IMR-90 (cell line): ENCODE results near the gene SEL1L. TPM values are rescaled to one million over a fixed set of nuclear protein-coding genes. Genes with fewer than 3 reads are reported as not detected.

Experiments used
- ATAC-seq: fragments of 200-7000 bp; cut with Tn5 transposase; 2 replicates; pipeline ENCODE4 v1.9.1; 2020; ENCODE audit warnings: low read depth, mild to moderate bottlenecking, moderate library complexity
- BruUV-seq: library from RNA; stranded (reverse); fragments of 400-500 nt; replicated peaks from 2 replicates; lab custom pipeline; 2021; lab: Mats Ljungman, UMichigan
- CTCF ChIA-PET: fragments of 300-600 bp; formaldehyde crosslinking; extraction: SDS; loops from one replicate; lab custom pipeline; 2021; ENCODE audit warnings: antibody characterized with exemption; lab: Yijun Ruan, JAX
- POLR2A ChIA-PET: fragments of 300-600 bp; sonication (Branson Sonifier 250); formaldehyde crosslinking; loops from one replicate; lab custom pipeline; 2022; ENCODE audit warnings: antibody characterized with exemption; ENCODE audit not compliant: unreplicated experiment; lab: Charles Lee
- DNase-seq: peaks from one replicate; pipeline ENCODE4 v3.0.0; 2013
- H2AFZ ChIP-seq: replicated peaks from 2 replicates; pipeline ENCODE3; 2013; ENCODE audit warnings: low read length, mild to moderate bottlenecking; ENCODE audit not compliant: poor library complexity
- H2AK5ac ChIP-seq: 2 replicates; pipeline ENCODE4 v1.6.1; 2013; ENCODE audit warnings: low read depth, low read length, inconsistent platforms
- H2AK9ac ChIP-seq: replicated peaks from 2 replicates; pipeline ENCODE3; 2013; ENCODE audit warnings: mild to moderate bottlenecking, low read depth, low read length, moderate library complexity; ENCODE audit not compliant: poor library complexity
- H2BK120ac ChIP-seq: 2 replicates; pipeline ENCODE4 v1.6.1; 2013; ENCODE audit warnings: low read depth, low read length, inconsistent platforms
- H2BK15ac ChIP-seq: 3 replicates; pipeline ENCODE4 v1.6.1; 2013; ENCODE audit warnings: low read depth, low read length, inconsistent platforms
- H2BK20ac ChIP-seq: 2 replicates; pipeline ENCODE4 v1.6.1; 2013; ENCODE audit warnings: low read depth, mild to moderate bottlenecking, inconsistent platforms, low read length, moderate library complexity
- H2BK5ac ChIP-seq: 2 replicates; pipeline ENCODE4 v1.6.1; 2013; ENCODE audit warnings: mild to moderate bottlenecking, low read depth, low read length, inconsistent platforms; ENCODE audit not compliant: poor library complexity, severe bottlenecking
- H3K14ac ChIP-seq: replicated peaks from 2 replicates; pipeline ENCODE4 v1.6.1; 2013; ENCODE audit warnings: low read depth, low read length, inconsistent platforms
- H3K18ac ChIP-seq: 2 replicates; pipeline ENCODE4 v1.6.1; 2013; ENCODE audit warnings: low read depth, low read length, control low read depth
- H3K23ac ChIP-seq: 2 replicates; pipeline ENCODE4 v1.6.1; 2013; ENCODE audit warnings: low read depth, low read length, inconsistent platforms
- H3K27ac ChIP-seq: 2 replicates; pipeline ENCODE4 v1.5.1; 2013; ENCODE audit warnings: mild to moderate bottlenecking, control low read depth, low read length; ENCODE audit not compliant: insufficient read depth
- H3K27me3 ChIP-seq: 2 replicates; pipeline ENCODE4 v1.6.1; 2013; ENCODE audit warnings: low read length; ENCODE audit not compliant: control insufficient read depth, insufficient read depth
- H3K36me3 ChIP-seq: 2 replicates; pipeline ENCODE4 v1.6.1; 2013; ENCODE audit warnings: low read length, mixed read lengths; ENCODE audit not compliant: control insufficient read depth, insufficient read depth
- H3K4ac ChIP-seq: 2 replicates; pipeline ENCODE4 v1.6.1; 2013; ENCODE audit warnings: low read depth, low read length, inconsistent platforms
- H3K4me1 ChIP-seq: 2 replicates; pipeline ENCODE4 v1.6.1; 2013; ENCODE audit warnings: low read length, mixed read lengths; ENCODE audit not compliant: control insufficient read depth, insufficient read depth
- H3K4me2 ChIP-seq: 2 replicates; pipeline ENCODE4 v1.6.1; 2013; ENCODE audit warnings: low read depth, mild to moderate bottlenecking, control low read depth, low read length, moderate library complexity
- H3K4me3 ChIP-seq: 2 replicates; pipeline ENCODE4 v1.5.1; 2013; ENCODE audit warnings: low read depth, mild to moderate bottlenecking, control low read depth, low read length, moderate library complexity; ENCODE audit not compliant: insufficient read depth
- H3K56ac ChIP-seq: 2 replicates; pipeline ENCODE4 v1.6.1; 2013; ENCODE audit warnings: low read length, inconsistent platforms; ENCODE audit not compliant: insufficient read depth; ENCODE audit errors: extremely low read depth
- H3K79me1 ChIP-seq, 2 experiments: 2 replicates each; pipeline ENCODE4 v1.6.1; 2013; ENCODE audit warnings: low read length in 2 of 2, inconsistent platforms in 1 of 2, low read depth in 1 of 2
- H3K9ac ChIP-seq: 2 replicates; pipeline ENCODE4 v1.6.1; 2013; ENCODE audit warnings: low read depth, low read length, control low read depth
- H3K9me1 ChIP-seq: 2 replicates; pipeline ENCODE4 v1.6.1; 2013; ENCODE audit warnings: low read length, inconsistent platforms; ENCODE audit not compliant: insufficient read depth
- H3K9me3 ChIP-seq: 2 replicates; pipeline ENCODE4 v1.6.1; 2013; ENCODE audit warnings: low read length; ENCODE audit not compliant: control insufficient read depth, insufficient read depth
- H4K20me1 ChIP-seq: 2 replicates; pipeline ENCODE4 v1.6.1; 2013; ENCODE audit warnings: low read length, inconsistent platforms; ENCODE audit not compliant: insufficient read depth
- H4K5ac ChIP-seq: 2 replicates; pipeline ENCODE4 v1.6.1; 2013; ENCODE audit warnings: mild to moderate bottlenecking, low read depth, low read length, control low read depth
- H4K8ac ChIP-seq, 2 experiments: 2 replicates each; pipeline ENCODE4 v1.6.1; 2013; ENCODE audit warnings: low read depth in 2 of 2, low read length in 2 of 2, control low read depth in 1 of 2, inconsistent platforms in 1 of 2
- H4K91ac ChIP-seq: 2 replicates; pipeline ENCODE4 v1.6.1; 2013; ENCODE audit warnings: low read depth, low read length, inconsistent platforms; ENCODE audit not compliant: insufficient read depth
- BHLHE40 ChIP-seq: fragments of 150-350 bp; IDR thresholded peaks from 2 replicates; pipeline ENCODE4 v1.6.1; 2016; ENCODE audit warnings: mild to moderate bottlenecking, low read depth, low read length
- CEBPB ChIP-seq: IDR thresholded peaks from 2 replicates; pipeline ENCODE4 v1.6.1; 2012; ENCODE audit warnings: low read depth, low read length, improper control_type of control experiment
- CHD1 ChIP-seq: IDR thresholded peaks from 2 replicates; pipeline ENCODE4 v1.6.1; 2012; ENCODE audit warnings: low read depth, low read length, improper control_type of control experiment
- MAFK ChIP-seq: IDR thresholded peaks from 2 replicates; pipeline ENCODE4 v1.6.1; 2012; ENCODE audit warnings: low read depth, low read length, improper control_type of control experiment
- MAZ ChIP-seq: IDR thresholded peaks from 2 replicates; pipeline ENCODE4 v1.6.1; 2012; ENCODE audit warnings: low read depth, mild to moderate bottlenecking, low read length, improper control_type of control experiment, moderate library complexity, borderline replicate concordance
- MXI1 ChIP-seq: IDR thresholded peaks from 2 replicates; pipeline ENCODE4 v1.6.1; 2012; ENCODE audit warnings: low read depth, mild to moderate bottlenecking, low read length, moderate library complexity, borderline replicate concordance
- POLR2A ChIP-seq: IDR thresholded peaks from 2 replicates; pipeline ENCODE4 v1.6.1; 2012; ENCODE audit warnings: mild to moderate bottlenecking, low read depth, low read length
- RAD21 ChIP-seq: IDR thresholded peaks from 2 replicates; pipeline ENCODE4 v1.6.1; 2012; ENCODE audit warnings: low read length, improper control_type of control experiment
- RFX5 ChIP-seq: IDR thresholded peaks from 2 replicates; pipeline ENCODE4 v1.8.0; 2012; ENCODE audit warnings: low read depth, mild to moderate bottlenecking, low read length, moderate library complexity
- SMC3 ChIP-seq: fragments of 150-350 bp; IDR thresholded peaks from 2 replicates; pipeline ENCODE4 v1.6.1; 2016; ENCODE audit warnings: low read depth, mild to moderate bottlenecking, antibody characterized with exemption, low read length, moderate library complexity
- WGBS, 2 experiments: methylation state at CpG; one replicate each; pipeline versions ENCODE4 v1.1.5 to v1.1.7; 2013; ENCODE audit warnings: missing lambda C conversion rate in 2 of 2; ENCODE audit not compliant: insufficient read length in 1 of 2; ENCODE audit errors: extremely low coverage in 2 of 2; 5-methylcytosine and 5-hydroxymethylcytosine counted together
- dilution Hi-C: fragments of 300-500 bp; cut with HindIII; formaldehyde crosslinking; loops from one replicate; pipeline ENCODE4 v1.14.3; 2018; ENCODE audit warnings: low sequenced_read_pairs; ENCODE audit not compliant: unreplicated experiment
- in situ Hi-C: fragments of 300-500 bp; cut with MboI; formaldehyde crosslinking; loops from 3 replicates; pipeline ENCODE4 v1.14.3; 2019; ENCODE audit warnings: low sequenced_read_pairs, inconsistent platforms, mixed read lengths
- intact Hi-C: fragments of 100-400 bp; cut with micrococcal nuclease; formaldehyde crosslinking; loops from 2 replicates; pipeline ENCODE4 v1.10.0; 2022
- polyA plus RNA-seq, 3 experiments: library from polyadenylated mRNA; depleted of rRNA; stranded (reverse); fragments of >200 nt; gene quantifications; 2 replicates each; pipeline ENCODE4 v1.2.3, GENCODE V29; 2012; ENCODE audit warnings: low replicate concordance in 1 of 3
- total RNA-seq: library from RNA; depleted of rRNA; stranded (reverse); fragments of >200 nt; gene quantifications from 2 replicates; pipeline ENCODE4 v1.2.3, GENCODE V29; 2012
- TF ChIP-seq, protein P1 (sequence below): fragments of 150-350 bp; IDR thresholded peaks from 2 replicates; pipeline ENCODE4 v1.6.1; 2016; ENCODE audit warnings: low read depth, mild to moderate bottlenecking, low read length, moderate library complexity, borderline replicate concordance
- TF ChIP-seq, protein P2 (sequence below): fragments of 150-350 bp; IDR thresholded peaks from 2 replicates; pipeline ENCODE4 v1.6.1; 2017; ENCODE audit warnings: mild to moderate bottlenecking, antibody characterized with exemption, low read length, low read depth

The SEL1L gene
- total and polyA plus RNA-seq, 2 of the 4 experiments (the other 2 are of a cell fraction), result 21.0 to 62.4 TPM

DNA sequence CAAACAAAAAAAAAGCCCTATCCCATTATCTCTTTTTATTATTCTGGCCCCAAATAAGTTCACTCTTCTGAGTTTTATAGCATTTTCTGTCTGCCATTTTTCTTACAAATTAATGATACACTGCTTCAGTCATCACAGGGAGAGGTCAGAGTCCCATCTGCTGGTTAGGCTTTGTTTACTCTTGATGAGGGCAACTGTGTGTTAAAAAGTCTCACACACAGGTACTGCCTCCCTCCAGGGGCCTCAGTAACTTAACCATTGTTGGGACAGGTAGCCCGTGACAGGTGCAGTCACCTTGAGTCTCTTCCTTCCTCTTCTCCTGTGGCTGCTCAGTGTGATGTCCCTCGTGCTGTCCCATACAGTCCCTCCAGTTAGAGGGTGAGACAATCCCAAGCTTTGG, 45.5 kb upstream of the SEL1L start (continued):
- TF ChIP-seq, protein P1, sequence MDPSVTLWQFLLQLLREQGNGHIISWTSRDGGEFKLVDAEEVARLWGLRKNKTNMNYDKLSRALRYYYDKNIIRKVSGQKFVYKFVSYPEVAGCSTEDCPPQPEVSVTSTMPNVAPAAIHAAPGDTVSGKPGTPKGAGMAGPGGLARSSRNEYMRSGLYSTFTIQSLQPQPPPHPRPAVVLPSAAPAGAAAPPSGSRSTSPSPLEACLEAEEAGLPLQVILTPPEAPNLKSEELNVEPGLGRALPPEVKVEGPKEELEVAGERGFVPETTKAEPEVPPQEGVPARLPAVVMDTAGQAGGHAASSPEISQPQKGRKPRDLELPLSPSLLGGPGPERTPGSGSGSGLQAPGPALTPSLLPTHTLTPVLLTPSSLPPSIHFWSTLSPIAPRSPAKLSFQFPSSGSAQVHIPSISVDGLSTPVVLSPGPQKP, result no peak
- TF ChIP-seq POLR2A (no peak), MXI1 (no peak), CEBPB (no peak)

DNA sequence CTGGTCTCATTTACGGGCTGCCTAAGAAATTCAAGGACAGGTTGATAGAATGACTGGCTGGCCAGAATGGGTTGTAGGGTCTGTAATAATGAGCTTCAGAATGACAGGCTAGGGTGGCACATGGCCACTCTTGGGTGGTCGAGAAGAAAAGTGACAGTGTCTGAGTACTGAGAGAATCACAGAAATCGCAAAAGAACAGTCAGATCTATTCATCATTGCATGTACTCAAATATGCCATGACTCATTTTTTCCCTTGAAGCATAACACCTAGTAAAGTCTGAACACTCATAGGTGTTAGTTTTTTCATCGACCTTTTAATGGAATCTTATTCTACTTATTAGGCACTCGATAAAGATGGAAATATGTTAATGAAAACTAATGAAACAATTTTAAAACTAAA, 37.8 kb upstream of the SEL1L start:
- Histone ChIP-seq H3K4me1 (no peaks in the 10 kb centered on the region), H4K91ac (no peak overlapping the region), H4K8ac (no peak overlapping the region), H3K9me3 (peaks cover 4% of the 10 kb centered on the region), H3K4ac (no peak overlapping the region), H3K4me2 (no peak overlapping the region), H2BK120ac (no peak overlapping the region), H3K56ac (no peak overlapping the region), H2BK15ac (no peak overlapping the region), H3K27ac (no peak overlapping the region), H3K23ac (no peak overlapping the region), H2BK20ac (no peak overlapping the region), H4K5ac (no peak overlapping the region), H3K9me1 (no peaks in the 10 kb centered on the region), H3K27me3 (no peaks in the 10 kb centered on the region), H4K20me1 (no peaks in the 10 kb centered on the region), H2AFZ (no peak overlapping the region), H3K36me3 (no peaks in the 10 kb centered on the region), H2AK5ac (no peak overlapping the region), H3K79me1 (no peaks in the 10 kb centered on the region), H2BK5ac (no peak overlapping the region), H3K18ac (no peak overlapping the region), H3K14ac (no peak overlapping the region), H3K4me3 (no peak overlapping the region), H2AK9ac (no peak overlapping the region), H3K9ac (no peak overlapping the region)
- in situ Hi-C loops, result no loop called here
- dilution Hi-C loops, result no loop called here
- no CpG with 5 or more reads among the region's 5 CpGs for WGBS, 2 experiments
- intact Hi-C loops, result no loop called here
- TF ChIP-seq BHLHE40 (no peak), SMC3 (no peak), CHD1 (no peak), CEBPB (no peak), POLR2A (no peak), RFX5 (no peak), MXI1 (no peak), MAFK (no peak), MAZ (no peak), RAD21 (no peak)
- TF ChIP-seq, protein P2, sequence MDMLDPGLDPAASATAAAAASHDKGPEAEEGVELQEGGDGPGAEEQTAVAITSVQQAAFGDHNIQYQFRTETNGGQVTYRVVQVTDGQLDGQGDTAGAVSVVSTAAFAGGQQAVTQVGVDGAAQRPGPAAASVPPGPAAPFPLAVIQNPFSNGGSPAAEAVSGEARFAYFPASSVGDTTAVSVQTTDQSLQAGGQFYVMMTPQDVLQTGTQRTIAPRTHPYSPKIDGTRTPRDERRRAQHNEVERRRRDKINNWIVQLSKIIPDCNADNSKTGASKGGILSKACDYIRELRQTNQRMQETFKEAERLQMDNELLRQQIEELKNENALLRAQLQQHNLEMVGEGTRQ, result no peak
- ATAC-seq (no peak), DNase-seq (no peak)
- ChIA-PET CTCF (no interaction called here), POLR2A (no interaction called here)
- BruUV-seq, result no TSS peak
